Naive B cell (primary cell): Measurements from ENCODE around the gene RFT1. TPM values are rescaled to one million over a fixed set of nuclear protein-coding genes. Genes with fewer than 3 reads are reported as not detected.

Experiments
- ATAC-seq, 2 donors: fragments of 150-1000 bp; cut with Tn5 transposase; 2 replicates each; pipeline ENCODE4 v1.10.0; 2021; ENCODE audit warnings: low read depth in 2 of 2, mild to moderate bottlenecking in 2 of 2, moderate library complexity in 2 of 2
- DNase-seq: peaks from one replicate; pipeline ENCODE4 v3.0.0; 2022
- H3K27ac Mint-ChIP-seq, 6 donors: one replicate each; pipeline ENCODE4 v1.8.0; 2020 to 2022; ENCODE audit warnings: mild to moderate bottlenecking in 6 of 6, mixed read lengths in 6 of 6, moderate library complexity in 5 of 6, inconsistent platforms in 2 of 6
- H3K27me3 Mint-ChIP-seq, 3 donors: one replicate each; pipeline ENCODE4 v1.8.0; 2021 to 2022; ENCODE audit warnings: mixed read lengths in 3 of 3, mild to moderate bottlenecking in 1 of 3
- H3K36me3 Mint-ChIP-seq, 2 donors: one replicate each; pipeline ENCODE4 v1.8.0; 2020 to 2022; ENCODE audit warnings: mixed read lengths in 2 of 2, inconsistent platforms in 1 of 2, mild to moderate bottlenecking in 1 of 2
- H3K4me1 Mint-ChIP-seq, 3 donors: one replicate each; pipeline ENCODE4 v1.8.0; 2020 to 2022; ENCODE audit warnings: mixed read lengths in 3 of 3, inconsistent platforms in 1 of 3, mild to moderate bottlenecking in 1 of 3, moderate library complexity in 1 of 3
- H3K4me3 Mint-ChIP-seq, 8 donors: one replicate each; pipeline ENCODE4 v1.8.0; 2020 to 2022; ENCODE audit warnings: mild to moderate bottlenecking in 8 of 8, mixed read lengths in 8 of 8, moderate library complexity in 8 of 8, inconsistent platforms in 2 of 8
- H3K9me3 Mint-ChIP-seq, 7 donors: one replicate each; pipeline ENCODE4 v1.8.0; 2020 to 2022; ENCODE audit warnings: mixed read lengths in 7 of 7, mild to moderate bottlenecking in 5 of 7, inconsistent platforms in 2 of 7, moderate library complexity in 1 of 7
- polyA plus RNA-seq, 6 donors: library from polyadenylated mRNA; unstranded; fragments of 300-500 nt; fragmentation: Illumina TruSeq; gene quantifications; one replicate each; pipeline ENCODE4 v1.2.3, GENCODE V29; 2021; ENCODE audit warnings: low read depth in 6 of 6

Gene RFT1
- polyA plus RNA-seq, 6 donors from 2014 or later, result 16.9 to 26.7 (median 22.5) TPM

- DNase-seq (no peak), ATAC-seq (no peak)
- H3K36me3 Mint-ChIP-seq, result no peaks in the 10 kb centered on the region
- H3K27me3 Mint-ChIP-seq, result no peaks in the 10 kb centered on the region
- no peaks in the 10 kb centered on the region for H3K4me1 Mint-ChIP-seq
- no peak overlapping the region for H3K27ac Mint-ChIP-seq
- no peak overlapping the region for H3K4me3 Mint-ChIP-seq
- no peaks in the 10 kb centered on the region for H3K9me3 Mint-ChIP-seq
Observed at GRCh38 chr3:53079791-53080555, 50.3 kb downstream of the RFT1 start.

DNA sequence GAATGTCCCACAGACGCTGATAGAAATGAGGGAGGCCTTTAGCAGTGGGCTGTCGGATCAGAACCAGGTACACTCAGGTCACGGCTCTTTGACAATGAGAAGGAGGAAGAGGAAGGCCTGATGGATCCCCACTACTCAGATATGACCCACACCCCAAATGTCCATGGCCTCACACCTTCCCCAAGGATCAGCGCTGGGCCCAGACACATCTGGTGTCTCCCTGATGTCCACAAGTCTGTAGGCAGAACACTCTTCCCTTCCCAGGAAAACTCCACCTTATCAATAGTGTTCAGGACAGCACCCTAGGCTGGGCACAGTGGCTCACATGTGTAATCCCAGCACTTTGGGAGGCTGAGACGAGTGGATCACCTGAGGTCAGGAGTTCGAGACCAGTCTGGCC is 51.1 kb downstream of the RFT1 start:
- H3K4me3 Mint-ChIP-seq, result no peak overlapping the region
- ATAC-seq (no peak), DNase-seq (no peak)
- H3K27ac Mint-ChIP-seq, result no peak overlapping the region
- H3K9me3 Mint-ChIP-seq, result no peaks in the 10 kb centered on the region
- no peaks in the 10 kb centered on the region for H3K27me3 Mint-ChIP-seq
- H3K36me3 Mint-ChIP-seq, result no peaks in the 10 kb centered on the region
- H3K4me1 Mint-ChIP-seq, result peaks cover 0 to 6% (median 3%) of the 10 kb centered on the region in 3 donors

DNA sequence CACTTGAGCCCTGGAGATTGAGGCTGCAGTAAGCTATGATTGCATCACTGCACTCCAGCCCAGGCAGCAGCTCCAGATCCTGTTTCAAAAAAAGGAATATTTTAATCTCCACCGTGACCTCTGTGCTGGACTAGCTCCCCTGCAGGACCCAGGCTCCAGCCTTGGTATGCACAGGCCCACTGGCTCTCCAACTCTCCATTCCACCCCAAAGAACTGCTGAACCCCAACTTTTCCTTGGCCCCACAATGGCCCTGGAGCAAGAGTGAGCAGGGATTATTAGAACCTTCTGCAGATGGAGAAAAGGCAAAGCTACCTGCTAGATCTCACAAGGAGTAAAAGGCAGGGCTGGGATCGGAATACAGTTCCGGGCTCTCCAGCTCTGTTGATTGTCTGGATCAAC is 51.6 kb downstream of the RFT1 start:
- ATAC-seq, result no peak

DNA sequence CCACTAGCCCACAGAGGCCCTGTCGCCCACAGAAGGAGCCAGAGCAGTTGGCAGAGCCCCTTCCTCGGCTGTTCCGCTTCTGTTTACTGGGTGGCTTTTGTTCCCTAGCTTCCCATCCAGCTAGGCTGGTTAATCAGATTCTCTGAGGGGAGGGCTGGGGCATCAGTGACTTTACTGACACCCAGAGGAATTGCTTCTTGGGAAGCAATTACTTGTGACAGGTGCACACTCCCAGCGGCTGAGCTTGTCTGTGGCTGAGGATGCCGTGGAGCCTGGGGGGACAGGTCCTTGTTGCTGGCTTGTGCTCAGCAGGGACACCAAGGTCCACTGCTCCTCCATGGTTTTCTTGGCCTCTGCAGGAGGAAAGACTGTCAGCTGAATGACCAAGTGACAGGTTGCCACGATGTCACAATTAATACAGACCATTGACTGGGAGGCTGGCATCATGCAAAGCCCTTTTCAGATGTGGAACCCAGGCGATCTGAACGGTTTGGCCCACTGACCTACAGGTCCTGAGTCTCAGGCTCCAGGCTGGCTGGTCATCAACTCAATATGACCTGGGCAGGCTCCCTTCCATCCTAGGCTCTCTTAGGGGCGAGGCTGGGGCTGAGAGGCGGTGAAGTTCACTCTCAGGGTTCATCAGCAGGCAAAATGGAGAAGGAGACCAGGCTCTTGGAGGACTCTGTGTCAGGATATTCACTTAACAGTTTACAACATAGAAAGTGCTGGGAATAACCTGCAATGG is 52.6 kb downstream of the RFT1 start:
- no peak overlapping the region for H3K4me3 Mint-ChIP-seq

More for the DNA sequence above, 51.6 kb downstream of the RFT1 start:
- no peaks in the 10 kb centered on the region for H3K36me3 Mint-ChIP-seq
- H3K9me3 Mint-ChIP-seq, result no peaks in the 10 kb centered on the region
- H3K4me3 Mint-ChIP-seq, result no peak overlapping the region
- H3K27me3 Mint-ChIP-seq, result no peaks in the 10 kb centered on the region
- H3K27ac Mint-ChIP-seq, result no peak overlapping the region
- peaks cover 0 to 7% (median 5%) of the 10 kb centered on the region in 3 donors for H3K4me1 Mint-ChIP-seq
- DNase-seq, result no peak

GRCh38 chr3:53075743-53076140 is 54.5 kb downstream of the RFT1 start:
- no peaks in the 10 kb centered on the region for H3K9me3 Mint-ChIP-seq
- H3K4me1 Mint-ChIP-seq, result peaks cover 17 to 20% (median 19%) of the 10 kb centered on the region in 3 donors
- no peaks in the 10 kb centered on the region for H3K36me3 Mint-ChIP-seq
- no peak overlapping the region for H3K27ac Mint-ChIP-seq
- DNase-seq, result no peak
- H3K27me3 Mint-ChIP-seq, result no peaks in the 10 kb centered on the region
- no peak for ATAC-seq
- no peak overlapping the region for H3K4me3 Mint-ChIP-seq

More for the DNA sequence above, 52.6 kb downstream of the RFT1 start:
- H3K27ac Mint-ChIP-seq, result no peak overlapping the region
- no peak for ATAC-seq
- no peaks in the 10 kb centered on the region for H3K27me3 Mint-ChIP-seq
- DNase-seq, result no peak
- peaks cover 9 to 15% (median 14%) of the 10 kb centered on the region in 3 donors for H3K4me1 Mint-ChIP-seq
- no peaks in the 10 kb centered on the region for H3K9me3 Mint-ChIP-seq
- H3K36me3 Mint-ChIP-seq, result no peaks in the 10 kb centered on the region

DNA sequence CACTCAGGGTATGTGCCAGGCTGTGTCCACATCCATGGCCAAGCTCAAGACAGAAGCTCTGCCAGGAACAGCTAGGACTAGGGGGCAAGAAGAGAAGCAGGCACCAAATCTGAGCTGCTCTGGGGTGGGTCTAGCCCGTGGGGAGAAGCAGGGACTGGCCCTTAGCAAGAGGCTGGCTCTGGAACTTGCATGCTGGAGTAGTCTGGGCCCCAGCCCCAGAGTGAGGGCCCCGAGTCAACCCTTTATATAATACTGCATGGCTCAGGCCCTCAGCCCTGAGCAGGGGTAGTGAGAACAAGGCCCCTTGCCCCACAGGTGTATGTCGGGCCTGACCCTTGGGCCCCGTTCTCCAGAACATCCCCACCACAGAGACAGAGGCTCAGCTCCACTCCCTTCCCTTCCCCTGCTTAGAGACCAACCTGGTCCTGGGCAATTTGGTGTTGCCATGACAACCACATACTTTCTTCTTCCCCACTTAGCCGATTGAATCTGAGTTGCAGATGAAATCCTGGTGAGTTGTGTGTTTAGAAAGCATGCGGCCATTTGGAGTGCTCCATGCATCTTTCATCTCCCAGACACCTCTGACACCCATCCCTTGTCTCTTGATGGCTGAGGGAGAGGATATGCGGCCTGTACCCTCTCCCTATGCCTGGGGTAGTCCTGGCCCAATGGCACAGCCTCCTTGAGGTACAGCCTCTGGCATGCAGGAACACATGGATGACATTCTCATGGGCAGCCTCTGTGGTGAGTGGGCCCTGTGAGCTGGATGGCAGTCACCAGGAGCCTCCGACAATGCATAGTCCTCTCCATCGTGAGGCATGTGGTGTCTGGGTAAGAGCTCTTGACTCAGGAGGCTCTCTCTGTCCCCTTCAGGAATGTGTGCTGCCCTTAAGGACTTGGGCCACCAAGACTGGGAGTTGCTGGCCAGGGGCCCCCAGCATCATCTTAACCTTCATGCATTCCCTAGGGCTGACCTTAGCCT is 55.2 kb downstream of the RFT1 start:
- no peak for DNase-seq
- H3K36me3 Mint-ChIP-seq, result no peaks in the 10 kb centered on the region
- ATAC-seq, result no peak
- no peaks in the 10 kb centered on the region for H3K9me3 Mint-ChIP-seq
- H3K27me3 Mint-ChIP-seq, result no peaks in the 10 kb centered on the region
- H3K27ac Mint-ChIP-seq, result peak overlapping the region in 4 of 6 donors; percentile 42 to 72 (median 54)
- peak overlapping the region in 6 of 8 donors; percentile 4 to 87 (median 14) for H3K4me3 Mint-ChIP-seq
- H3K4me1 Mint-ChIP-seq, result peaks cover 17 to 20% (median 19%) of the 10 kb centered on the region in 3 donors

DNA sequence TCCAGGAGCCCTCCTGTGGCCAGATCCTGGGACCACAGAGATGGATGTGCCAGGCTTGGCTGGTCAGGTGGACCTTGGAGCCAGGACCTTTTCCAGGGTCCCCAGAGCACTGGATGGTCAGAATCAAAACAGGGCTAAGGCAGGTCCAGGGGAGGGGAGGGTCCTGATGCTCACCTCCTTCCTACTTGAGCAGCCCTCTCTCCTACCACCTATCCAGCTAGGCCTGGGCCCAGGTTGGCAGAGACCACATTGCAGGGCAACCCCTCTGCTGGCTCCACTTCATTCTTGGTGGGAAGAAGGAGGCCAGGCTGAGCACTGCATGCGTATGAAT is 55.9 kb downstream of the RFT1 start:
- Mint-ChIP-seq H3K27ac (peak overlapping the region in 3 of 6 donors; percentile 42 to 72 (median 48)), H3K4me1 (peaks cover 17 to 20% (median 19%) of the 10 kb centered on the region in 3 donors), H3K27me3 (no peaks in the 10 kb centered on the region)

DNA sequence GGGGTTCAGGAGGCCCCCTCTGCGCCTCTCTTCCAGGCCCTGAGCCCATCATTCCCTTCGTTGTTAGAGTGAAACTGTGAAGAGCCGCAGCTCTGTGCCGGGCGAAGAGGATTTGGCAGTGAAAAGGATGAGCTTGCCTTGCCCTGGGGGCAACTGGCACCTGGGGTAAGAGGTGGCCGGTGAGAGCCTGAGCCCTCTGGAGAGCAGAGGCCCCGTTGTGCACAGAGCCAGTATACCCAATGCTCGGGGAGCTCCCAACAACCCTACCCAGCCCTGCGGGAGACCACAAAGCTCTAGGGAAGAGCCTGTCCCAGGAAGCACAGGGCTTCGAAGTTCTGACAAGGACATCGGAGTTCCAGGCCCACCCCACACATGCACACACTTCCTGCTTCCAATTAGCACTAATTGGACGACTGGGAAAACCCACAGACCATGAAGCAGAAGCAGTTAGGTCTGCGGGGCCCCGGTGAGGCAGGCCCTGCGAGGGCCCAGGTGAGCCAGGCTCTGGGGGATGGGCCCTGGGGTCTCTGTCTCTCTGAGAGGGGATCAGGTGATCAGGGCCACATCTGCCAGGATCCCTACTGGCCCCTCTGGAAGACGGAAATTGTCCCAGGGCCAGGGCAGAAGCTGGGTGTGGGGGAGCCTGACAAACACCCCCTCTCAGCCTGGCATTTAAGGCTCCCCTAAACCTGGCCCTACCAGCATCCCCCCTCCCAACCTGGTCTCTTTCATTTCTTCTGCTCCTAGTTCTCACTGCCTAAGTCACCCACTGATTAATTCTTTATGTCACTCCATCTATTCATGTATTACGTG is 56.5 kb downstream of the RFT1 start:
- Mint-ChIP-seq H3K36me3 (no peaks in the 10 kb centered on the region), H3K4me3 (peak overlapping the region; percentile 91 to 95 (median 93)), H3K27ac (peak overlapping the region in 5 of 6 donors; percentile 8 to 95 (median 82)), H3K27me3 (no peaks in the 10 kb centered on the region), H3K4me1 (peaks cover 17 to 20% (median 19%) of the 10 kb centered on the region in 3 donors), H3K9me3 (no peaks in the 10 kb centered on the region)
- no peak for ATAC-seq
- no peak for DNase-seq

More for the DNA sequence above, 55.9 kb downstream of the RFT1 start:
- DNase-seq (no peak), ATAC-seq (no peak)
- H3K36me3 Mint-ChIP-seq, result no peaks in the 10 kb centered on the region
- peak overlapping the region in 5 of 8 donors; percentile 16 to 87 (median 42) for H3K4me3 Mint-ChIP-seq
- no peaks in the 10 kb centered on the region for H3K9me3 Mint-ChIP-seq

GRCh38 chr3:53072653-53073552 is 57.3 kb downstream of the RFT1 start:
- no peaks in the 10 kb centered on the region for H3K9me3 Mint-ChIP-seq
- no peaks in the 10 kb centered on the region for H3K27me3 Mint-ChIP-seq
- peak overlapping the region; percentile 91 to 95 (median 93) for H3K4me3 Mint-ChIP-seq
- H3K4me1 Mint-ChIP-seq, result peaks cover 17 to 20% (median 19%) of the 10 kb centered on the region in 3 donors
- H3K27ac Mint-ChIP-seq, result peak overlapping the region; percentile 11 to 95 (median 90)
- DNase-seq, result peak; percentile 82
- no peaks in the 10 kb centered on the region for H3K36me3 Mint-ChIP-seq
- ATAC-seq, result peak; percentile 87 to 89

- Mint-ChIP-seq H3K4me3 (peak overlapping the region; percentile 44 to 95 (median 93)), H3K27ac (no peak overlapping the region), H3K36me3 (no peaks in the 10 kb centered on the region), H3K4me1 (peaks cover 17 to 20% (median 19%) of the 10 kb centered on the region in 3 donors), H3K27me3 (no peaks in the 10 kb centered on the region), H3K9me3 (no peaks in the 10 kb centered on the region)
- DNase-seq (no peak), ATAC-seq (no peak)
Observed at GRCh38 chr3:53071882-53072431, 58.3 kb downstream of the RFT1 start.

DNA sequence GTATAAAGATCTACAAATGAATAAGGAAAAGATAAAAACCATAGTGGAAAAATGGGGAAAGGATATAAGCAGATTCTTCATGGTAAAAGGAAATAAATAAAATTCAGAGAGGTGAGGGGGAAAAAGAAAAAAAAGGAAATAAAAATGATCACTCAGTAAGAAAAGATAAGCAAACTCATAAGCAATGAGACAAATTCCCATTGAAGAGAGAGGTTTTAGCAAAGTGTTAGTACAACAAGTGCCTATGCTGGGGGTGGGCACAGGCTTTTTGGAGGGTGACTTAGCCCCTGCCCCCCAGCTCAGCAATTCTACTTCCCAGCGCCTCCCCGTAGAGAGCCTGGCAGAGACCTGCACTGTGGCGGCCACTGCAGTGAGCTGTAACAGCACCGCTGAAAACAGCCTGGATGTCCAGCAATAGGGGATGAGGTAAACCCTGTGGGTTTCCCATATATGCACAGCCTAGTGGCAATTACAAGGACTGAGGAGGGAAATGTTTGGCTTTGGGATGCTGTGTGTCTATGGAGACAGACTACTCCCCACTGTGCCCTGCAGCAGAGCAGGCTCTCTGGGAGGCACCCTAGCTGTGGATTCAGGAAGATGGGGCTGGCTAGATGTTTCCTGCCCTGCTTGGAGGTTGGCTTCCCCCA is 60.7 kb downstream of the RFT1 start:
- H3K27ac Mint-ChIP-seq, result peak overlapping the region in 1 of 6 donors; percentile 15
- no peak for ATAC-seq
- no peaks in the 10 kb centered on the region for H3K9me3 Mint-ChIP-seq
- no peak for DNase-seq
- no peaks in the 10 kb centered on the region for H3K36me3 Mint-ChIP-seq
- H3K27me3 Mint-ChIP-seq, result peaks cover 0 to 14% (median 5%) of the 10 kb centered on the region in 3 donors
- H3K4me1 Mint-ChIP-seq, result peaks cover 16 to 20% (median 17%) of the 10 kb centered on the region in 3 donors
- H3K4me3 Mint-ChIP-seq, result peak overlapping the region in 1 of 8 donors; percentile 43
